Measurements from ENCODE around the gene PCDHGC3.

Gene PCDHGC3

GRCh38 chr5:141524604-141525597, 49.1 kb downstream of the PCDHGC3 start:
- DNase-seq (ENCODE audit: low spot score): peak; percentile 86

- DNase-seq (ENCODE audit: low spot score): no peak
These were observed 49.9 kb downstream of the PCDHGC3 start for GRCh38 chr5:141525653-141526052.

- DNase-seq (ENCODE audit: low spot score): no peak
These were observed 51.7 kb downstream of the PCDHGC3 start for GRCh38 chr5:141527426-141527825.

All from hematopoietic multipotent progenitor cell treated with erythropoietin and hydrocortisone succinate and interleukin-3 and kit ligand, for 17 days (in vitro differentiated cells).